Measurements from ENCODE around the gene KDM4B. TPM values are rescaled to one million over a fixed set of nuclear protein-coding genes. Genes with fewer than 3 reads are reported as not detected.
A peak's percentile ranks its signal among the peaks of the same experiment; 100 is the strongest.

Gene KDM4B
- total and polyA plus RNA-seq, 9 of the 15 experiments (the other 6 are each of a cell fraction or from before 2014, with no cell fraction given) = 0.21 to 29.9 (median 7.3) TPM

DNA sequence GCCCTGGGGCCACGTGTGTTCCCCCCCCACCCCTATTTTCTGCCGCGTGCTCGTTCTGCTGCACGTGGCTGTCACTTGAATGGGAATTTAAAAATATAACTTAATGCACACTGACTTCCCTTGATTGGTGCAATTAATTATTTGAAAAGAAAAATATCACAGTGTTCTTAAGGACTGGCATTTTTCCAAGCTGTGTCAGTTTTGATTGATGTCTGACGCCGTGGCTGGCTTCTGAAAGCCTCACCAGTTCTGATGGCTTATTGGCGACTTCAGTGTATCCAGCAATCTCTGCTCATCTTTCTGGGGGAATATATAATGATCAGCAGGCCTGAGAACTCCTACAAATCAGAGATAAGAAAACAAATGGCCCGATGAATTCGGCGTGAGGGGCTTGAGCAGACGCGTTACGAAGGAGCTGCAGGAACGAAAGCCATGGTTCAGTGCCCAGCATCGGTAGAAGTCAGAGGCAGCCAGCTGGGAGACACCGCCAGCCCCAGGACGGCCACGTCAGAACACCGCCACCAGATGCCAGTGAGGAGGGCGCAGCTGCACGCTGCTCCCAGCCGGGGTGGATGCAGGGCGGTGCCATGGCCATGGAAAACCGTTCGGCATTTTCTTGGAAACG is 111.2 kb downstream of the KDM4B start (continued):
- peak; percentile 72 for TF ChIP-seq NFIC (IDR thresholded peaks at IDR 0.05)

DNA sequence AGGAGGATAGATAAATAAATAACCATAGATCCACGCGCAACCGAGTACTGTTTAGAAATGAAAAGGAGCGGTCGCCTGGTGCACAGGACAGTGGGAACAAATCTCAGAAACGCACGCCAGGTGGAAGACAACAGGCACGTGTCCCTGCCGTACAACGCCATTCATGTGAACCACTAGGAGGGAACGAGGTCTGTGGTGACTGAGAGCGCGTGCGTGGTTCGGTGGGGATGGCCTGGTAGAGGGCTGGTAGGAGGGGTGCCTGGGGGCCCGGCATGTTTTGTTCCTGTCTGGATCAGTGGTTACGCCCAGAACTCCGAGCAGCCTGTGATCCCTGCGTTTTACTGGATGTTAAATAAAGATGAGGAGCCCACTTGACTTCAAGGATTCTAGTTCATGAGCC is 111.9 kb downstream of the KDM4B start:
- FAIRE-seq = no peak
- CTCF ChIA-PET (ENCODE audit: low intra/inter-chr PET ratio) = no interaction called here
- Histone ChIP-seq H3K4me3 (no peak overlapping the region), H3K27ac (ENCODE audit: extremely low read depth, low read depth, low read length) (no peak overlapping the region), H2AFZ (ENCODE audit: low read depth, low read length) (no peak overlapping the region), H3K4me1 (replicated peaks in 1 of 2; ENCODE audit: control insufficient read depth in 2 of 2, insufficient read depth in 2 of 2, low read length in 2 of 2) (peaks cover 0 to 41% of the 10 kb centered on the region in 2 experiments; a peak in 3 of 5 replicates), H3K9me3 (replicated peaks; ENCODE audit: control insufficient read depth, insufficient read depth, low read depth, low read length) (no peaks in the 10 kb centered on the region), H3K9me1 (ENCODE audit: control insufficient read depth, insufficient read depth, low read length) (no peaks in the 10 kb centered on the region), H3K4me2 (ENCODE audit: insufficient read depth, low read length) (no peak overlapping the region), H3K27me3 (ENCODE audit: control insufficient read depth in 2 of 2, insufficient read depth in 2 of 2, low read length in 2 of 2) (no peaks in the 10 kb centered on the region), H4K20me1 (replicated peaks; ENCODE audit: control insufficient read depth, insufficient read depth, low read length) (no peaks in the 10 kb centered on the region; the same call in 1 of the 2 replicates), H3K79me2 (ENCODE audit: control insufficient read depth, insufficient read depth, low read length) (no peaks in the 10 kb centered on the region), H3K36me3 (ENCODE audit: control insufficient read depth, insufficient read depth, low read length) (peaks cover 61% of the 10 kb centered on the region; the same call in 1 of the 3 replicates), H3K9ac (ENCODE audit: insufficient read depth in 1 of 2, low read depth in 2 of 2, low read length in 2 of 2) (no peak overlapping the region)
- BruUV-seq (replicated peaks) = no TSS peak
- in situ Hi-C loops (cut with MboI) = no loop called here
- no peak for TF ChIP-seq ZNF444 (CRISPR knock-in tag; IDR thresholded peaks at IDR 0.05)
- TF ChIP-seq, protein P1, sequence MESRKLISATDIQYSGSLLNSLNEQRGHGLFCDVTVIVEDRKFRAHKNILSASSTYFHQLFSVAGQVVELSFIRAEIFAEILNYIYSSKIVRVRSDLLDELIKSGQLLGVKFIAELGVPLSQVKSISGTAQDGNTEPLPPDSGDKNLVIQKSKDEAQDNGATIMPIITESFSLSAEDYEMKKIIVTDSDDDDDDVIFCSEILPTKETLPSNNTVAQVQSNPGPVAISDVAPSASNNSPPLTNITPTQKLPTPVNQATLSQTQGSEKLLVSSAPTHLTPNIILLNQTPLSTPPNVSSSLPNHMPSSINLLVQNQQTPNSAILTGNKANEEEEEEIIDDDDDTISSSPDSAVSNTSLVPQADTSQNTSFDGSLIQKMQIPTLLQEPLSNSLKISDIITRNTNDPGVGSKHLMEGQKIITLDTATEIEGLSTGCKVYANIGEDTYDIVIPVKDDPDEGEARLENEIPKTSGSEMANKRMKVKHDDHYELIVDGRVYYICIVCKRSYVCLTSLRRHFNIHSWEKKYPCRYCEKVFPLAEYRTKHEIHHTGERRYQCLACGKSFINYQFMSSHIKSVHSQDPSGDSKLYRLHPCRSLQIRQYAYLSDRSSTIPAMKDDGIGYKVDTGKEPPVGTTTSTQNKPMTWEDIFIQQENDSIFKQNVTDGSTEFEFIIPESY (CRISPR knock-in tag; IDR thresholded peaks at IDR 0.05) = 0 out of 2 replicates have a peak, but pooled peaks have one; percentile 42
- WGBS (ENCODE audit: insufficient coverage, low coverage, missing lambda C conversion rate) = 92% methylated on average over 19 of the region's 19 CpGs
- intact Hi-C loops (cut with micrococcal nuclease) = no loop called here
- ATAC-seq = no peak
- no peak for DNase-seq (ENCODE audit: extremely low read depth in 1 of 4, low spot score in 3 of 4)
- POLR2A ChIA-PET = no interaction called here
